GM12874 (cell line): ENCODE data around the gene CACNA1I.

Source experiments
- CTCF ChIP-seq: IDR thresholded peaks from 2 replicates; pipeline ENCODE4 v1.5.1; 2011; ENCODE audit warnings: low read depth, mild to moderate bottlenecking, control low read depth, low read length, moderate library complexity; ENCODE audit not compliant: insufficient read depth

Gene CACNA1I

GRCh38 chr22:39658367-39658766 lies 87.8 kb downstream of the CACNA1I start:
- no peak for TF ChIP-seq CTCF

GRCh38 chr22:39658806-39659463 lies 88.4 kb downstream of the CACNA1I start:
- TF ChIP-seq CTCF = no peak

GRCh38 chr22:39661501-39661841 lies 90.9 kb downstream of the CACNA1I start:
- no peak for TF ChIP-seq CTCF

GRCh38 chr22:39661842-39662685 lies 91.5 kb downstream of the CACNA1I start:
- TF ChIP-seq CTCF = no peak

DNA sequence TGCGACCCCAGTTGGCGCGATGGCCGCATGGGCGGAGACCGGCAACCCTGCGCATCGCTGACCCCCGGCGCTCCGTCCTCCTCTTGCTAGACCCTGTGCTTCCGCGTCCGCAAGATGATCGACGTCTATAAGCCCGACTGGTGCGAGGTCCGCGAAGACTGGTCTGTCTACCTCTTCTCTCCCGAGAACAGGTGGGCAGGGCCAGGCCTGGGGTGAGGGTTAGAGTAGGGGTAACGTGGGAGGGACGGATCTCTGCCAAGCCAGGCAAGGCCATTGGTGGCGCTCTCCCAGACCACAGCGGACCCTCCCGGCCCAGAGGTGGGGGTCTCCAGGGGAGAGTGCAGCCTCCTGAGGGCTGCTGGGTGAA lies 92.1 kb downstream of the CACNA1I start:
- no peak for TF ChIP-seq CTCF

GRCh38 chr22:39663751-39664150 lies 93.2 kb downstream of the CACNA1I start:
- no peak for TF ChIP-seq CTCF

GRCh38 chr22:39664485-39665200 lies 94.1 kb downstream of the CACNA1I start:
- no peak for TF ChIP-seq CTCF
